ENCODE data around the gene SEC61G.

Gene SEC61G

GRCh38 chr7:54757711-54758110 is 1.3 kb downstream of the SEC61G start:
- no peak for DNase-seq

GRCh38 chr7:54749200-54749599 is 9.8 kb downstream of the SEC61G start:
- no peak for DNase-seq

- no peak for DNase-seq
Observed at GRCh38 chr7:54747234-54747633, 11.8 kb downstream of the SEC61G start.

GRCh38 chr7:54743580-54743979 is 15.4 kb downstream of the SEC61G start:
- DNase-seq: no peak

GRCh38 chr7:54738737-54739136 is 20.3 kb downstream of the SEC61G start:
- no peak for DNase-seq

GRCh38 chr7:54729107-54729506 is 29.9 kb downstream of the SEC61G start:
- no peak for DNase-seq

- DNase-seq: no peak
Observed at GRCh38 chr7:54728411-54728810, 30.6 kb downstream of the SEC61G start.

- no peak for DNase-seq
Observed at GRCh38 chr7:54725255-54725654, 33.8 kb downstream of the SEC61G start.

- no peak for DNase-seq
Observed at GRCh38 chr7:54722502-54722901, 36.5 kb downstream of the SEC61G start.

GRCh38 chr7:54722026-54722425 is 37.0 kb downstream of the SEC61G start:
- DNase-seq: no peak

- no peak for DNase-seq
Observed at GRCh38 chr7:54719974-54720373, 39.0 kb downstream of the SEC61G start.

GRCh38 chr7:54719425-54719824 is 39.6 kb downstream of the SEC61G start:
- DNase-seq: no peak

GRCh38 chr7:54712820-54713219 is 46.2 kb downstream of the SEC61G start:
- no peak for DNase-seq

GRCh38 chr7:54711900-54712595 is 47.0 kb downstream of the SEC61G start:
- no peak for DNase-seq

- DNase-seq: no peak
Observed at GRCh38 chr7:54709283-54709682, 49.7 kb downstream of the SEC61G start.

- DNase-seq: no peak
Observed at GRCh38 chr7:54705436-54705835, 53.6 kb downstream of the SEC61G start.

- no peak for DNase-seq
Observed at GRCh38 chr7:54704851-54705250, 54.2 kb downstream of the SEC61G start.

Data from NCI-H1694 treated with DMSO at 0.1 percent for 48 hours (cell line).